Stomach smooth muscle (tissue), 2 donors: ENCODE results near the gene DHX9.
A peak's percentile ranks its signal among the peaks of the same experiment; 100 is the strongest.

Source experiments
- H3K27ac ChIP-seq: one replicate; pipeline ENCODE4 v1.7.0; 2013; ENCODE audit warnings: mild to moderate bottlenecking, low read length, inconsistent platforms
- H3K27me3 ChIP-seq, 2 donors: one replicate each; pipeline ENCODE4 v1.7.0; 2013; ENCODE audit warnings: low read length in 2 of 2; ENCODE audit not compliant: insufficient read depth in 2 of 2, control insufficient read depth in 1 of 2
- H3K36me3 ChIP-seq, 2 donors: one replicate each; pipeline ENCODE4 v1.7.0; 2013; ENCODE audit warnings: low read length in 2 of 2; ENCODE audit not compliant: control insufficient read depth in 2 of 2, insufficient read depth in 2 of 2
- H3K4me1 ChIP-seq: one replicate; pipeline ENCODE4 v1.7.0; 2013; ENCODE audit warnings: low read length; ENCODE audit not compliant: control insufficient read depth, insufficient read depth
- H3K4me3 ChIP-seq, 2 donors: one replicate each; pipeline ENCODE4 v1.7.0; 2013; ENCODE audit warnings: low read length in 2 of 2
- H3K9ac ChIP-seq, 2 donors: one replicate each; pipeline ENCODE4 v1.7.0; 2013; ENCODE audit warnings: low read length in 2 of 2, mild to moderate bottlenecking in 1 of 2
- H3K9me3 ChIP-seq, 2 donors: one replicate each; pipeline ENCODE4 v1.7.0; 2013; ENCODE audit warnings: low read length in 2 of 2; ENCODE audit not compliant: control insufficient read depth in 2 of 2
- donor health status: healthy.
- donor health status: Pancreatic carcinoma.

The DHX9 gene

GRCh38 chr1:182839209-182840066, at the start of gene DHX9:
TSS of gene DHX9 (plus strand) at chr1:182839347. CDS start at chr1:182842567, 3,220 bp downstream.
- no peaks in the 10 kb centered on the region for H3K27me3 ChIP-seq
- no peaks in the 10 kb centered on the region for H3K9me3 ChIP-seq
- peaks cover 10% of the 10 kb centered on the region for H3K4me1 ChIP-seq
- H3K27ac ChIP-seq = peak within 1 kb of the TSS; percentile 83
- peak within 1 kb of the TSS; percentile 56 to 95 for H3K4me3 ChIP-seq
- peak within 1 kb of the TSS; percentile 60 to 73 for H3K9ac ChIP-seq
- H3K36me3 ChIP-seq = peaks cover 2 to 3% of the 10 kb centered on the region in 2 donors

GRCh38 chr1:182791281-182792179, 47.6 kb upstream of the DHX9 start:
- H3K27ac ChIP-seq = no peak overlapping the region
- H3K27me3 ChIP-seq = no peaks in the 10 kb centered on the region
- H3K9me3 ChIP-seq = no peaks in the 10 kb centered on the region
- H3K4me1 ChIP-seq = peaks cover 5% of the 10 kb centered on the region
- no peak overlapping the region for H3K4me3 ChIP-seq
- no peak overlapping the region for H3K9ac ChIP-seq
- H3K36me3 ChIP-seq = peaks cover 4% of the 10 kb centered on the region in 2 donors

DNA sequence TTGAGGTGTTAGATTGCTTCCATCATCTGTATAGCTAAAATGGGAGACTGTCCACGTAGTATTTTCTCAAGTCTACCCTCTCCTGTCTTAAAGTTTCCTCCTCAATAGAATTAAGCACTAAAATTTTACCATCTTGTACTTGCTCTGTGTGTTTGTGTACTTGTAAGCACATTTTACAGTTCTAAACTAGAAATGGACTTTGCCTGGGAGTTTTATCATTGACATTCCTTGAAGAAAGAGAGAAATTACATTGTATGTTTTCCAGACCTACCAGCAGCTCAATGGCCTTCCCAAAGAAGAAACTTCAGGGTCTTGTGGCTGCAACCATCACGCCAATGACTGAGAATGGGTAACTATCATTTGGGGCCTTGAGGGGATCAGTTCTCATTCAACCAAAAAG, 45.1 kb upstream of the DHX9 start:
- Histone ChIP-seq H3K9ac (no peak overlapping the region), H3K36me3 (peaks cover 4% of the 10 kb centered on the region in 2 donors), H3K27ac (no peak overlapping the region), H3K4me3 (no peak overlapping the region), H3K9me3 (no peaks in the 10 kb centered on the region), H3K27me3 (no peaks in the 10 kb centered on the region), H3K4me1 (peaks cover 5% of the 10 kb centered on the region)

DNA sequence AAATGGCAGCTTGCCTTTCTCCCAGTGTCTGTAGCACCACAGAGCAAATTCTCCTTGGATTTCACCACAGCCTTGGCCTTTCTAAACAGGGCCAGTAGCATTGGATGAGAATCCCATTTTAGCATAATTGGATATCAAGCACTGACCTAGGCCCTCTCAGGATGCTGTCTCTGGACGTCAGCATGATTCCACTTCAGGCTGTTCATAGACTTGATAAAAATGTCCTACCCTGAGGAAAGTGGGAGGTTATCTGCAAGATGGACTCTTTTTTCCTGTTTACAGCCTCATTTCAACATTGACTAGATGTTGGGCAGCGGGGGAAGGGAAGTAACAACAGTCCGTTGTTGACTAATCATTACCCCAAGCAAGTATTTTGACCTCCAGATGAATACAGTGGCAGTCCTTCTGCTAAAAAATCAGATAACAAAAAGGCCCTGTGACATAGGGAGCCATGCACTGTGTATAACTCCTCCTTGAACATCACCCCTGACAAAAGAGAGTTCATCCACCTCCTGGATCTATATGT, 44.4 kb upstream of the DHX9 start:
- peaks cover 3% of the 10 kb centered on the region for H3K4me1 ChIP-seq
- peaks cover 4% of the 10 kb centered on the region in 2 donors for H3K36me3 ChIP-seq

GRCh38 chr1:182795563-182796228, 43.5 kb upstream of the DHX9 start:
- peaks cover 4% of the 10 kb centered on the region in 2 donors for H3K36me3 ChIP-seq
- H3K27ac ChIP-seq = no peak overlapping the region
- H3K4me1 ChIP-seq = no peaks in the 10 kb centered on the region
- no peaks in the 10 kb centered on the region for H3K27me3 ChIP-seq
- H3K9me3 ChIP-seq = no peaks in the 10 kb centered on the region
- H3K4me3 ChIP-seq = no peak overlapping the region
- no peak overlapping the region for H3K9ac ChIP-seq

More for the DNA sequence above, 44.4 kb upstream of the DHX9 start:
- Histone ChIP-seq H3K4me3 (no peak overlapping the region), H3K9me3 (no peaks in the 10 kb centered on the region), H3K9ac (no peak overlapping the region), H3K27ac (no peak overlapping the region), H3K27me3 (no peaks in the 10 kb centered on the region)

GRCh38 chr1:182802006-182802803, 36.9 kb upstream of the DHX9 start:
- no peaks in the 10 kb centered on the region for H3K4me1 ChIP-seq
- H3K27me3 ChIP-seq = no peaks in the 10 kb centered on the region
- H3K36me3 ChIP-seq = peaks cover 0 to 11% of the 10 kb centered on the region in 2 donors
- H3K9ac ChIP-seq = no peak overlapping the region
- H3K4me3 ChIP-seq = no peak overlapping the region
- no peak overlapping the region for H3K27ac ChIP-seq
- no peaks in the 10 kb centered on the region for H3K9me3 ChIP-seq

- Histone ChIP-seq H3K27ac (no peak overlapping the region), H3K9ac (no peak overlapping the region), H3K36me3 (peaks cover 6 to 11% of the 10 kb centered on the region in 2 donors), H3K27me3 (no peaks in the 10 kb centered on the region), H3K4me3 (no peak overlapping the region), H3K9me3 (no peaks in the 10 kb centered on the region), H3K4me1 (no peaks in the 10 kb centered on the region)
These were observed 35.3 kb upstream of the DHX9 start for GRCh38 chr1:182803846-182804245.

- no peaks in the 10 kb centered on the region for H3K27me3 ChIP-seq
- no peak overlapping the region for H3K27ac ChIP-seq
- H3K9ac ChIP-seq = no peak overlapping the region
- peaks cover 6 to 11% of the 10 kb centered on the region in 2 donors for H3K36me3 ChIP-seq
- H3K4me3 ChIP-seq = no peak overlapping the region
- no peaks in the 10 kb centered on the region for H3K4me1 ChIP-seq
- no peaks in the 10 kb centered on the region for H3K9me3 ChIP-seq
These were observed 33.0 kb upstream of the DHX9 start for GRCh38 chr1:182806015-182806678.

DNA sequence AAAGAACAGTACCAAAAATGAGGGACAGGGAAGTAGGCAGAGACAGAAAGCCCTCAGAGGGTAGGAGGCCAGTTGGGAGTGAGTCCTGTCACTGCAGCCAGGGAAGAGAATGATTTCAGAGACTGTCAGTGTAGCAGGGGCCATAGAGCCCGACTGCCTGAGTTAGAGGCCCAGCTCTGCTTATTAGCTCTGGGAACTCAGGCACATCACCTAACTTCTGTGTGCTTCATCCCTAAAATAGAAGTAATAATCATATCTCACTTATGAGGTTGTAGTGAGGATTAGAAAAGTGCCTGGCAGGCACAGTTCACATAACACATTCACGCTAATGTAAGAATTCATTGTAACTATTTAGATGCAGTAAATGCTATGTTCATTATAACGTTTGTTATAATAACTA, 31.2 kb upstream of the DHX9 start:
- Histone ChIP-seq H3K9me3 (no peaks in the 10 kb centered on the region), H3K4me3 (no peak overlapping the region), H3K27me3 (no peaks in the 10 kb centered on the region), H3K36me3 (peaks cover 6 to 17% of the 10 kb centered on the region in 2 donors), H3K27ac (no peak overlapping the region), H3K9ac (no peak overlapping the region), H3K4me1 (no peaks in the 10 kb centered on the region)
